ENCODE measurements around the gene MEGF6. TPM values are rescaled to one million over a fixed set of nuclear protein-coding genes. Genes with fewer than 3 reads are reported as not detected.

The MEGF6 gene
- total RNA-seq, 1 donor from 2014 or later: 209 TPM

DNA sequence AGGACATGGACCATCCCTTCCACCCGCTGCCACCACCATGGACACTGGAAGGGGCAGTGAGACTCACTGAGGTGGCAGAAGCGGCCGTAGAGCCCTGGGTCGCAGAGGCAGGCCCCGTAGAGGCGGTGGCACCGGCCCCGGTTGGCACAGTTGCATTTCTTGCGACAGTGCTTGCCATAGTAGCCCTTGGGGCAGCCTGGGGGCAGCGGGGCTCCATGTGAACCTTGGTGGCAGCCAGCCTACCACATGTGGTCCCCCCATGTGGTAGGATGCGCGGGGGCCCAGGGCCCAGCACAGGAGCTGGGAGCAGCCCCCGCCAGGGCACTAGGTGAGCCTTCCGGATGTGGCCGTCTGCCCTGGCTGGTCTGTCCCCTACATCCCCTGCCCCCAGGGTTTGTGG is 105.3 kb downstream of the MEGF6 start:
- H3K36me3 Mint-ChIP-seq: peaks cover 10% of the 10 kb centered on the region
- H3K27me3 Mint-ChIP-seq (ENCODE audit: low read depth): no peaks in the 10 kb centered on the region
- H3K4me3 Mint-ChIP-seq: no peak overlapping the region
- H3K27ac Mint-ChIP-seq: no peak overlapping the region
- DNase-seq (ENCODE audit: low spot score in 2 of 2, unreplicated experiment in 2 of 2): no peak
- no peaks in the 10 kb centered on the region for H3K9me3 Mint-ChIP-seq
- no peaks in the 10 kb centered on the region for H3K4me1 Mint-ChIP-seq
- TF ChIP-seq, protein P1, sequence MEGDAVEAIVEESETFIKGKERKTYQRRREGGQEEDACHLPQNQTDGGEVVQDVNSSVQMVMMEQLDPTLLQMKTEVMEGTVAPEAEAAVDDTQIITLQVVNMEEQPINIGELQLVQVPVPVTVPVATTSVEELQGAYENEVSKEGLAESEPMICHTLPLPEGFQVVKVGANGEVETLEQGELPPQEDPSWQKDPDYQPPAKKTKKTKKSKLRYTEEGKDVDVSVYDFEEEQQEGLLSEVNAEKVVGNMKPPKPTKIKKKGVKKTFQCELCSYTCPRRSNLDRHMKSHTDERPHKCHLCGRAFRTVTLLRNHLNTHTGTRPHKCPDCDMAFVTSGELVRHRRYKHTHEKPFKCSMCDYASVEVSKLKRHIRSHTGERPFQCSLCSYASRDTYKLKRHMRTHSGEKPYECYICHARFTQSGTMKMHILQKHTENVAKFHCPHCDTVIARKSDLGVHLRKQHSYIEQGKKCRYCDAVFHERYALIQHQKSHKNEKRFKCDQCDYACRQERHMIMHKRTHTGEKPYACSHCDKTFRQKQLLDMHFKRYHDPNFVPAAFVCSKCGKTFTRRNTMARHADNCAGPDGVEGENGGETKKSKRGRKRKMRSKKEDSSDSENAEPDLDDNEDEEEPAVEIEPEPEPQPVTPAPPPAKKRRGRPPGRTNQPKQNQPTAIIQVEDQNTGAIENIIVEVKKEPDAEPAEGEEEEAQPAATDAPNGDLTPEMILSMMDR (IDR thresholded peaks at IDR 0.05; ENCODE audit: unreplicated experiment): no peak

DNA sequence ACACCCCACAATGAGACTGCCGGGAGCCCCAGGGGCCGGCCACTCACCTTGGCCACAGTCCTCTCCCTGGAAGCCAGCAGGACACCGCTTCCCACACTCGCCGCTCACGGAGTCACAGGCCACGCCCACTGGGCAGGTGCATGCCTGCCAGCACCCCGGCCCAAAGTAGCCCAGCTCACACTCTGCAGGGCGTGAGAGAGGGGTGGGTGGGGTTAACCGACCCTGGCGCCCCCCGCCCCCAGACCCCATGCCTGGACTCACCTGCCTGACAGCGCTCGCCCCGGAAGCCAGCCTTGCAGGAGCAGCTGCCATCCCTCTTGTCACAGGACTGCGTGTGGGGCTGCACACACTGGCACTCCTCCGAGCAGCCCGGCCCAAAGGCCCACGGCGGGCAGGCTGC is 106.1 kb downstream of the MEGF6 start:
- H3K27ac Mint-ChIP-seq: no peak overlapping the region
- H3K36me3 Mint-ChIP-seq: peaks cover 8% of the 10 kb centered on the region
- H3K4me1 Mint-ChIP-seq: no peaks in the 10 kb centered on the region
- no peak for DNase-seq (ENCODE audit: low spot score in 2 of 2, unreplicated experiment in 2 of 2)
- TF ChIP-seq, protein P1 (IDR thresholded peaks at IDR 0.05; ENCODE audit: unreplicated experiment): no peak
- H3K4me3 Mint-ChIP-seq: no peak overlapping the region
- H3K9me3 Mint-ChIP-seq: no peaks in the 10 kb centered on the region
- no peaks in the 10 kb centered on the region for H3K27me3 Mint-ChIP-seq (ENCODE audit: low read depth)

DNA sequence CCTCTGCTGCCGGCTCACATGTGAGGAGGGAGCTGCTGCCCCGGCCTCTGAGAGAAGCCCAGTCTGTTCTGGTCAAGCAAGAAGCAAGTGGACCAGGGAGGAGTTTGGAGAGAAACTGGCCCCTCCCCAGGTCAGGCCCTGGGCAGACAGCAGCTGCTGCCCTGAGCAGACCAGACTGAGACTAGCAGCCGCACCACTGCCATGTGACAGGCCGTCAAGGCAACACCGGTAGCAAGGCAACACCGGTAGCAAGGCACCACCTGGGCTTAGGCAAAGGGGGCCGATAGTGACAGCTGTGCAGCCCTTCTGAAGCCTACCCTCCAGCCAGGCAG is 106.5 kb downstream of the MEGF6 start:
- H3K27ac Mint-ChIP-seq: no peak overlapping the region
- H3K9me3 Mint-ChIP-seq: no peaks in the 10 kb centered on the region
- H3K27me3 Mint-ChIP-seq (ENCODE audit: low read depth): no peaks in the 10 kb centered on the region
- peaks cover 8% of the 10 kb centered on the region for H3K36me3 Mint-ChIP-seq
- no peaks in the 10 kb centered on the region for H3K4me1 Mint-ChIP-seq
- no peak overlapping the region for H3K4me3 Mint-ChIP-seq
- DNase-seq (ENCODE audit: low spot score in 2 of 2, unreplicated experiment in 2 of 2): no peak
- TF ChIP-seq, protein P1 (IDR thresholded peaks at IDR 0.05; ENCODE audit: unreplicated experiment): no peak

DNA sequence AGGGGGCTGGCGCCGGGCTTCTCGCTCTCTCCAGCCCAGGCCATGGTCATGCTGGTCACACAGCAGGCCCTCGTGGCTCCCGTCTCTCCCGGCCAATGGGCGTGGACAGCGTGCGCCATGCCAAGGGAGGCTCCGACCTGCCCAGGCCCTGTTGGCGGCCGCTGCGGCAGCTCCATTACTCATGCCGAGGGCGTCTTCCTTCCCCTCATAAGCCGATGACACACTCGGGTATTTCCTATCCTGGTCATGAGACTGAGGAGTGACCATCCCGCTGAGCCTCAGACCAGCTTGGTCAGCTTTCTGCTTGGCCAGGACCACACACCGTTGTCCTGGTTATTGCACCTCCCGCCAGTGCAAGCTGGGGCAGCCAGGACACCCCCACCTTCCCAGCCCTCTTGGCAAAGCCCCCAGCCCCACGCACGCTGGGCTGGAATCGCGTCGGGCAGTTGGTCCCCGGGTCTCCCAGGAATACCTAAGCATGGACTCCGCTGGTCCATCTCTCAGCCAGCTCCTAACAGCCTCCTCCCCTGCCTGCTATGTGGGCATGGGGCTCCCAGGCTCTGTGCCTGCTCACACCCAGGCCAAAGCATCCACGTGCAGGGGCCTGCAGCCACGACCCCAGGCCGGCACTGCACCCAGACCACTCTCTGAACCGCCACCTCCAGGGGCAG is 107.0 kb downstream of the MEGF6 start:
- no peak for DNase-seq (ENCODE audit: low spot score in 2 of 2, unreplicated experiment in 2 of 2)
- Mint-ChIP-seq H3K36me3 (peaks cover 8% of the 10 kb centered on the region), H3K4me3 (no peak overlapping the region), H3K27ac (no peak overlapping the region), H3K4me1 (no peaks in the 10 kb centered on the region), H3K9me3 (no peaks in the 10 kb centered on the region), H3K27me3 (ENCODE audit: low read depth) (no peaks in the 10 kb centered on the region)
- TF ChIP-seq, protein P1 (IDR thresholded peaks at IDR 0.05; ENCODE audit: unreplicated experiment): no peak

DNA sequence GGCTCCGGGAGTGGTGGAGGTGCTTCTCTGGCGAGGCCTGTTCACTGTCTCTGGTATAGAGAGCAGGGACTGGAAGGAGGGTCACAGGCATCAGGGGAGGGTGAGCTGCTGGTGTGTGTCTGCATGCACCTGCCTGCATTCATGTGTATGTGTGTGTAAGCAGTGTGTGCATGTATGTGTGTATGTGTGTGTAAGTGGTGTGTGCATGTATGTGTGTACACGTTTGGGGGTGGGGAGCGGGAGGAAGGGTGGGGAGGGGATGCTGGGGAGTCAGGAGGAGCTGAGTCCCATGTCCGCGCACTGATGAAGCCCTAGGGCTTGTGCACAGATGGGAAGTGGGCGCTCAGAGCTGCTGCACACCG is 107.8 kb downstream of the MEGF6 start:
- no peaks in the 10 kb centered on the region for H3K27me3 Mint-ChIP-seq (ENCODE audit: low read depth)
- H3K4me3 Mint-ChIP-seq: no peak overlapping the region
- no peaks in the 10 kb centered on the region for H3K4me1 Mint-ChIP-seq
- H3K27ac Mint-ChIP-seq: no peak overlapping the region
- H3K36me3 Mint-ChIP-seq: peaks cover 8% of the 10 kb centered on the region
- H3K9me3 Mint-ChIP-seq: no peaks in the 10 kb centered on the region
- TF ChIP-seq, protein P1 (IDR thresholded peaks at IDR 0.05; ENCODE audit: unreplicated experiment): no peak
- no peak for DNase-seq (ENCODE audit: low spot score in 2 of 2, unreplicated experiment in 2 of 2)
